H1 (cell line): Measurements from ENCODE around the gene PLCL2. TPM values are rescaled to one million over a fixed set of nuclear protein-coding genes. Genes with fewer than 3 reads are reported as not detected.

Source experiments
- BACH1 ChIP-seq: IDR thresholded peaks from 2 replicates; pipeline ENCODE4 v1.6.1; 2012; ENCODE audit warnings: low read length, improper control_type of control experiment
- HDAC2 ChIP-seq, 2 experiments: fragments of 300-600 bp in 1 of 2; sonication (generic) in 1 of 2; IDR thresholded peaks; 2 replicates each; pipeline ENCODE4 v1.6.1; 2011 to 2012; ENCODE audit warnings: low read depth in 2 of 2, low read length in 2 of 2, mild to moderate bottlenecking in 2 of 2, moderate library complexity in 2 of 2, borderline replicate concordance in 1 of 2, inconsistent platforms in 1 of 2
- NANOG ChIP-seq: IDR thresholded peaks from 2 replicates; pipeline ENCODE4 v1.6.1; 2011; ENCODE audit warnings: low read length, low read depth, mild to moderate bottlenecking, inconsistent platforms; ENCODE audit not compliant: insufficient read depth, poor library complexity, severe bottlenecking
- USF2 ChIP-seq: IDR thresholded peaks from 2 replicates; pipeline ENCODE4 v1.6.1; 2011; ENCODE audit warnings: low read length, improper control_type of control experiment
- polyA plus RNA-seq, 7 experiments: library from polyadenylated mRNA; depleted of rRNA in 3 of 7; stranded (reverse) in 5 of 7; unstranded in 2 of 7; fragments of >200 nt in 5 of 7; fragments of 200-250 nt in 2 of 7; gene quantifications; 1 replicate in 5 of 7; 2 replicates in 1 of 7; 4 replicates in 1 of 7; pipeline versions ENCODE4 v1.2.1 to v1.2.3, GENCODE V29; 2011 to 2013; ENCODE audit warnings: missing spikeins in 2 of 7, mixed read lengths in 2 of 7
- total RNA-seq: library from RNA; stranded (reverse); fragmentation: NEBNext Ultra II Directional; extraction: Animal tissue kit (Norgen Biotek cat#: 25700); gene quantifications from 2 replicates; pipeline ENCODE4 v1.2.1, GENCODE V29; 2021
- TF ChIP-seq, protein P1 (sequence below), 3 experiments: IDR thresholded peaks; 1 replicate in 2 of 3; 2 replicates in 1 of 3; pipeline versions ENCODE4 v1.5.1 to v1.6.1; 2011; ENCODE audit warnings: low read length in 3 of 3, mild to moderate bottlenecking in 3 of 3, inconsistent platforms in 2 of 3, low read depth in 1 of 3, moderate library complexity in 1 of 3; ENCODE audit not compliant: insufficient read depth in 1 of 3; ENCODE audit errors: control extremely low read depth in 1 of 3

Gene PLCL2
- total and polyA plus RNA-seq, 2 of the 8 experiments (the other 6 are each of a cell fraction or from before 2014, with no cell fraction given) = 3.5 to 6.8 TPM

DNA sequence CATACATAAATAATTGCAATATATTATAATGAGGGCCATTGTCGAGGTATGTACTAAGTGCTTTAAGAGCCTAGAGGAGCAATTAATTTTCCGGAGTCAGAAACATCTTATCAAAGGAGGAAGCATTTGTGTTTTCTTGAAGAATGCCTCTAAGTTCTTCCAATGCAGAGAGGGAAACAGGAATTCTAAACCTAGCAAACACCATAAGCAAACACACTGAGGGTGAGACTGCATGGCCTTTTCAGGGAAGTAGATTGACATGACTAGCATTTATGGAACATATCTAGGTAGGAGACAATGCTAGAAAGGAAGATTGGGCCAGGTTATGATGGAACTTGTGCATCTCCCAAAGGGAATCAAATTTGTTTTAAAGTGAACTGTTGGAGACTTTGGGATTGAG is 7.2 kb upstream of the PLCL2 start (continued):
- TF ChIP-seq, protein P1, sequence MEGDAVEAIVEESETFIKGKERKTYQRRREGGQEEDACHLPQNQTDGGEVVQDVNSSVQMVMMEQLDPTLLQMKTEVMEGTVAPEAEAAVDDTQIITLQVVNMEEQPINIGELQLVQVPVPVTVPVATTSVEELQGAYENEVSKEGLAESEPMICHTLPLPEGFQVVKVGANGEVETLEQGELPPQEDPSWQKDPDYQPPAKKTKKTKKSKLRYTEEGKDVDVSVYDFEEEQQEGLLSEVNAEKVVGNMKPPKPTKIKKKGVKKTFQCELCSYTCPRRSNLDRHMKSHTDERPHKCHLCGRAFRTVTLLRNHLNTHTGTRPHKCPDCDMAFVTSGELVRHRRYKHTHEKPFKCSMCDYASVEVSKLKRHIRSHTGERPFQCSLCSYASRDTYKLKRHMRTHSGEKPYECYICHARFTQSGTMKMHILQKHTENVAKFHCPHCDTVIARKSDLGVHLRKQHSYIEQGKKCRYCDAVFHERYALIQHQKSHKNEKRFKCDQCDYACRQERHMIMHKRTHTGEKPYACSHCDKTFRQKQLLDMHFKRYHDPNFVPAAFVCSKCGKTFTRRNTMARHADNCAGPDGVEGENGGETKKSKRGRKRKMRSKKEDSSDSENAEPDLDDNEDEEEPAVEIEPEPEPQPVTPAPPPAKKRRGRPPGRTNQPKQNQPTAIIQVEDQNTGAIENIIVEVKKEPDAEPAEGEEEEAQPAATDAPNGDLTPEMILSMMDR (IDR thresholded peaks at IDR 0.05; ENCODE audit: control extremely low read depth in 1 of 3, insufficient read depth in 1 of 3, low read depth in 1 of 3, low read length in 3 of 3) = no peak
- TF ChIP-seq HDAC2 (IDR thresholded peaks at IDR 0.05; ENCODE audit: borderline replicate concordance in 1 of 2, low read depth in 2 of 2, low read length in 2 of 2) (no peak), USF2 (no peak), NANOG (no peak), BACH1 (no peak)
- TF ChIP-seq, all 59 proteins: peak for 0
